Parathyroid adenoma (tissue), 2 donors: ENCODE measurements around the gene MED13.

Experiments used
- H2AFZ ChIP-seq: fragments of 300-600 bp; sonication (generic); one replicate; pipeline ENCODE4 v1.7.0; 2017; ENCODE audit warnings: antibody characterized with exemption, mild to moderate bottlenecking
- H3K27ac ChIP-seq: fragments of 300-600 bp; sonication (generic); one replicate; pipeline ENCODE4 v1.7.0; 2017
- H3K27me3 ChIP-seq: fragments of 300-600 bp; sonication (generic); one replicate; pipeline ENCODE4 v1.7.0; 2017; ENCODE audit warnings: low read length; ENCODE audit not compliant: control insufficient read depth, insufficient read depth
- H3K36me3 ChIP-seq: fragments of 300-600 bp; sonication (generic); one replicate; pipeline ENCODE4 v1.7.0; 2017; ENCODE audit warnings: low read length; ENCODE audit not compliant: control insufficient read depth, insufficient read depth
- H3K4me1 ChIP-seq: fragments of 300-600 bp; sonication (generic); one replicate; pipeline ENCODE4 v1.7.0; 2017; ENCODE audit warnings: control low read depth
- H3K4me2 ChIP-seq: fragments of 300-600 bp; sonication (generic); one replicate; pipeline ENCODE4 v1.7.0; 2017; ENCODE audit warnings: low read length
- H3K4me3 ChIP-seq: fragments of 300-600 bp; sonication (generic); one replicate; pipeline ENCODE4 v1.7.0; 2017; ENCODE audit warnings: low read depth, low read length
- H3K79me2 ChIP-seq: fragments of 300-600 bp; sonication (generic); one replicate; pipeline ENCODE4 v1.7.0; 2017; ENCODE audit warnings: control low read depth
- H3K9ac ChIP-seq: fragments of 300-600 bp; sonication (generic); one replicate; pipeline ENCODE4 v1.7.0; 2017; ENCODE audit warnings: mild to moderate bottlenecking
- H3K9me3 ChIP-seq: fragments of 300-600 bp; sonication (generic); one replicate; pipeline ENCODE4 v1.7.0; 2017; ENCODE audit warnings: low read length; ENCODE audit not compliant: control insufficient read depth
- CTCF ChIP-seq: fragments of 300-600 bp; sonication (generic); IDR thresholded peaks from one replicate; pipeline ENCODE4 v1.7.0; 2017; ENCODE audit warnings: antibody characterized with exemption, mild to moderate bottlenecking
- donor health status: primary hyperparathyroidism.

MED13 gene

DNA sequence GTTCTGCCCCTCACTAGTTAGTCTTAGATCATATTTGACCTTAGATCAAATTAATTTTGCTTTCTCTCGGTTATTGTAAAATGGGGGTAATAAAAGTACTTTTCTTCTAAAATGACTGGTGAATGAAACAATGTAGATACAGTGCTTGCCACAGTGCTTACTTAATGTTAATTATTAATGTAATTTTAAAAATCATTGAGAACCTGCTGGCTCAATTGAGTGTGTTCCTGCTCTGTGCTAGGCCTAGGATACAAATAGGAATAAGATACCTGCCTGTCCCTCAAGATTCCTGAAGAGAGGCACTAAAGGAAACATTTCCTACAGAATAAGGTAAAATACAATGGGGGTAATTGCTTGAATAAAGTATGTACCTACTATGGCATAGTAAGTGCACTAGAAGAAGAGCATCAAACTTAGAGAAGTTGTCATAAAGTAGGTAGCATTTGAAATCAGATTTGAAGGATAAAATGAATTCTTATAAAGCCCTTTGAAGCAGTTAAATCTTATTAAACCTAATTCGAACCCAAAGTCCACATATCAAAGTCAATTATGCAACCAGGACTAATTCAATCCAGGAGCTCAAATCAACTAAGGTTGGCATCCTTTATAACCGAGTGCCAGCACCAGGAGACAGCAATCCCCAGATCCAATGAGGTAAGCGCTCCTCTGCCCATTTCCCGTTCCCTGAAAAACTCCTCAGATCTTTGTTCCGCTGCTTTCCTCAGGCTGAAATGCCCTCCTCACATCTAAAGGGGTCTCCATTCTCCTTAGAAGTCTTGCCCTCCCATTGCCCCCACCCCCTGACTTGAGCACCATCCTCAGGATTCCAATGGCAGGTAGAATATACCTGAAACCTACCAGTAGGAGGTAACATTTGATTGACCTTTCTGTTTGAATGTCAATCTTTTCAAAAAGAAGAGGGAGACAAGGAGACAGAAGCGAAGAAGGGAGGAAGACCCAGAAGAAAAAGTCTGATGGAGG is 2.4 kb upstream of the MED13 start:
- no peaks in the 10 kb centered on the region for H3K36me3 ChIP-seq

DNA sequence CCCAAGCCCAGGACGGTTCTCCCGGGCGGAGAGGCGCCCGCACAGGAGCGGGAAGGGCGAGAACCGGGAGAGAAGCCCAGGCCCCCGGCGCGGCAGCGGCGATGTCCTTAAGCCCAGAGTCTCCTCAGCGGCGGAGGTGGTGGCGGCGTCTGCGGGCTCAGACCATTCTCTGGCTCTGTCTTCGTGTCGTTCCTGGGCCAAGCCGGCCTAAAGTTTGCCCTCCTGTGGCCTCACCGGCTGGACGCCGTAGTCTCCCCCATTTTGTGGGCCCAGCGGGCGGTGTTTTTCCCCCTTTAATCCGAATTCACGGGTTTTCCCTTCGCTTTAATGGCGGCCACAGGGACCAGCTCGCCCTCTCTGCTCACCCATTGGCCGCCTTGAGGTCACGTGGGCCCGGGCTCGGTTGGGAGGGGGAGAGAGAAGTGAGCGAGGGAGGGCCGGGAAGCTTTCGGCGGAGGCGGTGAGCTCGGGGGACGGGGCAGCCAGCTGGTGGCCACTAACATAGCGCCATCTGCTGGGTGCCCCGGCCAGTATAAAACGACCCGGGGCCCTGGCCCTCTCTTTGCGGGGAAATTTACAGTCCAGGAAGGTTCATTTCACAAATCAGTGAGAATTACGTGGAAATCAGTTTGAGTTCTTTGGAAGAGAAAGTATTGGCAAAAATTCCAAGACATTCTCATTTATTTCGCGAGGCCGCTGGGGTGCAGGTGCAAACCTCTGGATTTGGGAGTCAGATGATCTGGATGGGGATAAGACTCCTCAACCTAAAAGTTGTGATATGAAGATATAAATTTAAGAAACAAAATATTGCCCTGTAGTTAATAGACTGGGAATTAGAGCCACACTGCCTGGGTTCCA is 762 bp upstream of the MED13 start:
- H3K4me1 ChIP-seq = peaks cover 4% of the 10 kb centered on the region
- H3K9me3 ChIP-seq = no peaks in the 10 kb centered on the region

More for the DNA sequence above, 2.4 kb upstream of the MED13 start:
- no peak overlapping the region for H3K27ac ChIP-seq
- H3K9me3 ChIP-seq = no peaks in the 10 kb centered on the region
- H3K4me3 ChIP-seq = no peak overlapping the region
- no peak overlapping the region for H3K9ac ChIP-seq
- TF ChIP-seq CTCF = no peak
- H2AFZ ChIP-seq = no peak overlapping the region
- no peak overlapping the region for H3K4me2 ChIP-seq
- peaks cover 4% of the 10 kb centered on the region for H3K4me1 ChIP-seq
- no peaks in the 10 kb centered on the region for H3K27me3 ChIP-seq
- H3K79me2 ChIP-seq = peaks cover 9% of the 10 kb centered on the region

GRCh38 chr17:62064029-62064790 is 868 bp downstream of the MED13 start:
- H3K9me3 ChIP-seq = no peaks in the 10 kb centered on the region
- peak overlapping the region; percentile 71 for H2AFZ ChIP-seq
- H3K36me3 ChIP-seq = no peaks in the 10 kb centered on the region
- no peak for TF ChIP-seq CTCF
- H3K27ac ChIP-seq = peak overlapping the region; percentile 68
- H3K4me2 ChIP-seq = peak overlapping the region; percentile 93
- H3K9ac ChIP-seq = peak overlapping the region; percentile 3
- H3K4me1 ChIP-seq = peaks cover 4% of the 10 kb centered on the region
- H3K27me3 ChIP-seq = no peaks in the 10 kb centered on the region
- H3K79me2 ChIP-seq = peaks cover 28% of the 10 kb centered on the region
- H3K4me3 ChIP-seq = peak overlapping the region; percentile 70

More for the DNA sequence above, 762 bp upstream of the MED13 start:
- Histone ChIP-seq H2AFZ (peak overlapping the region; percentile 98), H3K36me3 (no peaks in the 10 kb centered on the region), H3K4me2 (peak overlapping the region; percentile 71), H3K27me3 (no peaks in the 10 kb centered on the region), H3K27ac (peak overlapping the region; percentile 98), H3K4me3 (peak overlapping the region; percentile 99), H3K79me2 (peaks cover 15% of the 10 kb centered on the region), H3K9ac (peak overlapping the region; percentile 97)
- TF ChIP-seq CTCF = peak; percentile 97

- Histone ChIP-seq H3K27me3 (no peaks in the 10 kb centered on the region), H3K79me2 (peaks cover 31% of the 10 kb centered on the region), H3K4me1 (peaks cover 4% of the 10 kb centered on the region), H3K9me3 (no peaks in the 10 kb centered on the region), H3K4me3 (peak overlapping the region; percentile 70), H3K9ac (no peak overlapping the region), H3K36me3 (no peaks in the 10 kb centered on the region), H2AFZ (no peak overlapping the region), H3K4me2 (peak overlapping the region; percentile 93), H3K27ac (no peak overlapping the region)
- TF ChIP-seq CTCF = no peak
Measured at GRCh38 chr17:62062944-62063343, 2.1 kb downstream of the MED13 start.
